Lung (tissue), 12 donors: ENCODE results near the gene RAB3GAP1. TPM values are rescaled to one million over a fixed set of nuclear protein-coding genes. Genes with fewer than 3 reads are reported as not detected.

Experiments
- ATAC-seq: fragments of 200-7000 bp; cut with Tn5 transposase; one replicate; pipeline ENCODE4 v1.9.1; 2020; ENCODE audit warnings: moderate number of reproducible peaks; ENCODE audit not compliant: insufficient read depth, low FRiP score
- DNase-seq, 3 donors: peaks; one replicate each; pipeline ENCODE4 v3.0.0-alpha.2; 2013 to 2017
- H3K27ac ChIP-seq, 2 donors: one replicate each; pipeline ENCODE4 v1.5.1; 2013; ENCODE audit warnings: mild to moderate bottlenecking in 2 of 2, moderate library complexity in 2 of 2, control low read depth in 1 of 2, inconsistent platforms in 1 of 2, low read depth in 1 of 2, low read length in 1 of 2
- H3K27me3 ChIP-seq, 3 donors: one replicate each; pipeline ENCODE4 v1.5.1; 2013; ENCODE audit warnings: low read length in 2 of 3; ENCODE audit not compliant: control insufficient read depth in 3 of 3, insufficient read depth in 3 of 3
- H3K36me3 ChIP-seq, 4 donors: one replicate each; pipeline ENCODE4 v1.5.1; 2013; ENCODE audit warnings: low read length in 4 of 4, mild to moderate bottlenecking in 1 of 4, moderate library complexity in 1 of 4; ENCODE audit not compliant: control insufficient read depth in 4 of 4, insufficient read depth in 4 of 4
- H3K4me1 ChIP-seq, 5 donors: one replicate each; pipeline ENCODE4 v1.5.1; 2013; ENCODE audit warnings: low read length in 5 of 5, mild to moderate bottlenecking in 2 of 5, moderate library complexity in 1 of 5; ENCODE audit not compliant: control insufficient read depth in 5 of 5, insufficient read depth in 5 of 5
- H3K4me3 ChIP-seq: one replicate; pipeline ENCODE4 v1.5.1; 2013; ENCODE audit warnings: mild to moderate bottlenecking, control low read depth, moderate library complexity
- H3K9ac ChIP-seq, 2 donors: one replicate each; pipeline ENCODE4 v1.5.1; 2013; ENCODE audit warnings: low read length in 2 of 2, control low read depth in 1 of 2; ENCODE audit not compliant: insufficient read depth in 1 of 2
- H3K9me3 ChIP-seq, 4 donors: one replicate each; pipeline ENCODE4 v1.5.1; 2013; ENCODE audit warnings: low read length in 3 of 4, mild to moderate bottlenecking in 1 of 4, moderate library complexity in 1 of 4; ENCODE audit not compliant: control insufficient read depth in 4 of 4, insufficient read depth in 3 of 4
- CTCF ChIP-seq: IDR thresholded peaks from 2 replicates; pipeline ENCODE4 v1.5.1; 2012; ENCODE audit warnings: mild to moderate bottlenecking; ENCODE audit errors: control extremely low read depth, extremely low read depth
- WGBS, 2 donors: extraction: QIAGEN DNeasy Blood & Tissue Kit; methylation state at CpG; one replicate each; pipeline ENCODE4 v1.1.7; 2013; 5-methylcytosine and 5-hydroxymethylcytosine counted together
- polyA plus RNA-seq, 2 donors: library from polyadenylated mRNA; stranded (reverse); fragments of 200-250 nt; gene quantifications; one replicate each; pipeline ENCODE4 v1.2.1, GENCODE V29; 2013
- total RNA-seq, 2 donors: library from RNA; depleted of rRNA in 1 of 2; stranded (reverse); fragments of >200 nt in 1 of 2; gene quantifications; one replicate each; pipeline ENCODE4 v1.2.1, GENCODE V29; 2014 to 2021
- donor health status: control.
- donor health status: control.
- donor health status: Bipolar disorder and iron deficiency.
- donor health status: healthy.
- donor health status: DM: yes; HTN: yes; CAD: no.

RAB3GAP1 gene
- total and polyA plus RNA-seq, 4 donors, result 15.2 to 107 (median 25.4) TPM

- Histone ChIP-seq H3K27ac (no peak overlapping the region), H3K4me1 (no peaks in the 10 kb centered on the region), H3K9ac (no peak overlapping the region), H3K4me3 (no peak overlapping the region), H3K9me3 (no peaks in the 10 kb centered on the region), H3K27me3 (no peaks in the 10 kb centered on the region), H3K36me3 (peaks cover 20 to 38% (median 27%) of the 10 kb centered on the region in 4 donors)
- ATAC-seq (no peak), DNase-seq (no peak)
- 84 to 96% methylated on average over 3 of the region's 3 CpGs for WGBS, 2 donors
- no peak for TF ChIP-seq CTCF
Measured at GRCh38 chr2:135164431-135164830, 112.3 kb downstream of the RAB3GAP1 start.

- Histone ChIP-seq H3K9me3 (peaks cover 0 to 2% (median 0%) of the 10 kb centered on the region in 4 donors), H3K4me3 (no peak overlapping the region), H3K9ac (no peak overlapping the region), H3K27me3 (no peaks in the 10 kb centered on the region), H3K4me1 (no peaks in the 10 kb centered on the region), H3K27ac (no peak overlapping the region), H3K36me3 (peaks cover 34 to 54% (median 37%) of the 10 kb centered on the region in 4 donors)
- TF ChIP-seq CTCF, result no peak
- no peak for ATAC-seq
- WGBS, 2 donors, result 92 to 94% methylated on average over 1 of the region's 1 CpG
- DNase-seq, result no peak
Measured at GRCh38 chr2:135167273-135167672, 115.2 kb downstream of the RAB3GAP1 start.

GRCh38 chr2:135168204-135168856 is 116.2 kb downstream of the RAB3GAP1 start:
- Histone ChIP-seq H3K27me3 (no peaks in the 10 kb centered on the region), H3K4me1 (no peaks in the 10 kb centered on the region), H3K27ac (no peak overlapping the region), H3K4me3 (no peak overlapping the region), H3K9ac (no peak overlapping the region), H3K9me3 (peaks cover 0 to 2% (median 0%) of the 10 kb centered on the region in 4 donors), H3K36me3 (peaks cover 33 to 45% (median 40%) of the 10 kb centered on the region in 4 donors)
- DNase-seq (no peak), ATAC-seq (no peak)
- TF ChIP-seq CTCF, result no peak
- 93% methylated on average over 11 of the region's 11 CpGs for WGBS, 2 donors
